ENCODE data around the gene GHR.

GRCh38 chr5:42583322-42583721 is 160.1 kb downstream of the GHR start:
- TF ChIP-seq CTCF (conservative IDR thresholded peaks at IDR 0.05 in 1 of 2, IDR thresholded peaks at IDR 0.05 in 1 of 2; ENCODE audit: extremely low read depth in 1 of 2, insufficient read depth in 1 of 2, low read depth in 1 of 2, low read length in 2 of 2) (peak; percentile 90 to 92), EZH2 (IDR thresholded peaks at IDR 0.05; ENCODE audit: borderline replicate concordance, low read length) (no peak)

Measured in mammary epithelial cell (primary cell).